Colonic mucosa (tissue), 4 donors: ENCODE results near the gene ADIPOR2. TPM values are rescaled to one million over a fixed set of nuclear protein-coding genes. Genes with fewer than 3 reads are reported as not detected.

ENCODE experiments used
- DNase-seq: peaks from one replicate; pipeline ENCODE4 v3.0.0-alpha.2; 2020
- H3K27ac ChIP-seq: fragments of 200-600 bp; one replicate; pipeline ENCODE4 v1.8.0; 2021
- H3K27me3 ChIP-seq: fragments of 200-600 bp; one replicate; pipeline ENCODE4 v1.8.0; 2021
- H3K36me3 ChIP-seq: fragments of 200-600 bp; one replicate; pipeline ENCODE4 v1.8.0; 2021
- H3K4me1 ChIP-seq: fragments of 200-600 bp; one replicate; pipeline ENCODE4 v1.8.0; 2021; ENCODE audit warnings: mild to moderate bottlenecking
- H3K4me3 ChIP-seq: fragments of 200-600 bp; one replicate; pipeline ENCODE4 v1.8.0; 2021
- H3K9ac ChIP-seq, 2 donors: one replicate each; pipeline ENCODE4 v1.7.0; 2013; ENCODE audit warnings: control low read depth in 2 of 2, low read depth in 2 of 2, low read length in 2 of 2
- H3K9me3 ChIP-seq: fragments of 200-600 bp; one replicate; pipeline ENCODE4 v1.8.0; 2021
- CTCF ChIP-seq: fragments of 200-600 bp; IDR thresholded peaks from one replicate; pipeline ENCODE4 v1.8.0; 2022; ENCODE audit warnings: antibody characterized with exemption, mild to moderate bottlenecking
- intact Hi-C: fragments of 100-400 bp; cut with DNase I; formaldehyde crosslinking; loops from one replicate; pipeline ENCODE4 v1.14.1; 2022
- total RNA-seq, 2 donors: library from RNA; stranded (reverse); fragmentation: NEBNext Ultra II Directional in 1 of 2; extraction: Animal tissue kit (Norgen Biotek cat#: 25700) in 1 of 2; gene quantifications; one replicate each; pipeline ENCODE4 v1.2.1, GENCODE V29; 2021
- donor health status: healthy.
- donor health status: DM: no; HTN: no; CAD: no.
- donor health status: DM: no; HTN: no; CAD: no.

Gene ADIPOR2
- total RNA-seq, 2 donors from 2014 or later = 68.3 to 138 TPM

DNA sequence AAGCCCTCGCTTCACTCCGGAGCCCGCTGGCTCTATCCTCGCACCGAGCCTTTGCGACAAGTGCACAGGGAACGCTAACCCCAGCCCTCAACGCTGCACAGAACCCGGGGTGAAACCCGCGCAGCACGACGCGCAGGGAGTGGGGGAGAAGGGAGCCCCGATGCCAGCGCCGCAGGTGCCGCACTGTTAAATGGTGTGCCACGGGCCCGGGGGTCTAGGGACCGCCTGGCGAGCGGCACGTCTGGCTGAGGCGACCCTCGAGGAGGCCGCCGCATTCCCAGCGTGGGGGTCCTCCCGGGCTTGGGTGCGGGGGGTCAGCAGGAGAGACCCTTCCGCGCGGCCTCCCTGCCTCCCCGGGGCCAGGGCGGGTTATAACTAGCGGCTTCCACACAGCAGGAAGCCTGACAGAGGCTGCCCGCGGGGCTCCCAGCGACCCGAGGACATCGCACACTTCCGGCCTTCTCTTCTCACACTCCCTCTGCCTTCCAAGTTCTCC lies 105.7 kb downstream of the ADIPOR2 start:
- peaks cover 4% of the 10 kb centered on the region for H3K4me1 ChIP-seq
- H3K27ac ChIP-seq = peak overlapping the region; percentile 84
- H3K4me3 ChIP-seq = peak overlapping the region; percentile 81
- no peaks in the 10 kb centered on the region for H3K9me3 ChIP-seq
- peak overlapping the region; percentile 92 to 98 for H3K9ac ChIP-seq
- H3K27me3 ChIP-seq = no peaks in the 10 kb centered on the region
- peak; percentile 57 for DNase-seq
- TF ChIP-seq CTCF = no peak
- intact Hi-C loops = loop anchor here (2.0 to 5.0 kb wide), 2 partner anchors 144 to 236 kb away; no protein-coding TSS in a partner anchor
- H3K36me3 ChIP-seq = no peaks in the 10 kb centered on the region

GRCh38 chr12:1797011-1797901 lies 106.4 kb downstream of the ADIPOR2 start:
- Histone ChIP-seq H3K4me3 (peak overlapping the region; percentile 81), H3K4me1 (peaks cover 4% of the 10 kb centered on the region), H3K9me3 (no peaks in the 10 kb centered on the region), H3K27ac (peak overlapping the region; percentile 84), H3K9ac (peak overlapping the region; percentile 92 to 98), H3K36me3 (no peaks in the 10 kb centered on the region), H3K27me3 (no peaks in the 10 kb centered on the region)
- no peak for TF ChIP-seq CTCF
- intact Hi-C loops = loop anchor here (2.0 to 5.0 kb wide), 2 partner anchors 144 to 235 kb away; no protein-coding TSS in a partner anchor
- peak; percentile 73 for DNase-seq

GRCh38 chr12:1797991-1798640 lies 107.2 kb downstream of the ADIPOR2 start:
- H3K9ac ChIP-seq = peak overlapping the region in 1 of 2 donors; percentile 92
- H3K27me3 ChIP-seq = no peaks in the 10 kb centered on the region
- H3K9me3 ChIP-seq = no peaks in the 10 kb centered on the region
- intact Hi-C loops = loop anchor here (2.0 to 5.0 kb wide), 2 partner anchors 143 to 234 kb away; no protein-coding TSS in a partner anchor
- no peak overlapping the region for H3K27ac ChIP-seq
- no peak overlapping the region for H3K4me3 ChIP-seq
- H3K4me1 ChIP-seq = peaks cover 4% of the 10 kb centered on the region
- DNase-seq = no peak
- TF ChIP-seq CTCF = no peak
- no peaks in the 10 kb centered on the region for H3K36me3 ChIP-seq

- TF ChIP-seq CTCF = no peak
- intact Hi-C loops = loop anchor here (5.0 kb wide), 1 partner anchor 234 kb away; no protein-coding TSS in a partner anchor
- H3K36me3 ChIP-seq = no peaks in the 10 kb centered on the region
- H3K4me1 ChIP-seq = peaks cover 4% of the 10 kb centered on the region
- H3K27ac ChIP-seq = no peak overlapping the region
- H3K27me3 ChIP-seq = no peaks in the 10 kb centered on the region
- DNase-seq = no peak
- H3K4me3 ChIP-seq = no peak overlapping the region
- no peaks in the 10 kb centered on the region for H3K9me3 ChIP-seq
- H3K9ac ChIP-seq = no peak overlapping the region
Observed at GRCh38 chr12:1798641-1799020, 107.8 kb downstream of the ADIPOR2 start.
